Calu3 (cell line): ENCODE data around the gene RPH3AL. TPM values are rescaled to one million over a fixed set of nuclear protein-coding genes. Genes with fewer than 3 reads are reported as not detected.
A peak's percentile ranks its signal among the peaks of the same experiment; 100 is the strongest.

Experiments
- BruUV-seq: library from RNA; stranded (reverse); fragments of 400-500 nt; replicated peaks from 2 replicates; lab custom pipeline; 2021; lab: Mats Ljungman, UMichigan
- CTCF ChIA-PET: fragments of 300-600 bp; sonication (Branson Sonifier 250); formaldehyde crosslinking; loops from one replicate; lab custom pipeline; 2022; ENCODE audit warnings: antibody characterized with exemption; lab: Charles Lee
- DNase-seq: peaks from one replicate; pipeline ENCODE4 v3.0.0; 2022
- H3K27ac Mint-ChIP-seq: one replicate; pipeline ENCODE4 v1.8.0; 2022; ENCODE audit warnings: mixed read lengths; ENCODE audit not compliant: unreplicated experiment
- H3K27me3 Mint-ChIP-seq: one replicate; pipeline ENCODE4 v1.8.0; 2022; ENCODE audit warnings: mixed read lengths; ENCODE audit not compliant: unreplicated experiment
- H3K36me3 Mint-ChIP-seq: one replicate; pipeline ENCODE4 v1.8.0; 2022; ENCODE audit warnings: mild to moderate bottlenecking, moderate library complexity, mixed read lengths; ENCODE audit not compliant: insufficient read depth, unreplicated experiment
- H3K4me1 Mint-ChIP-seq: one replicate; pipeline ENCODE4 v1.8.0; 2022; ENCODE audit warnings: mild to moderate bottlenecking, low read depth, mixed read lengths; ENCODE audit not compliant: unreplicated experiment
- H3K4me3 Mint-ChIP-seq: one replicate; pipeline ENCODE4 v1.8.0; 2022; ENCODE audit warnings: mild to moderate bottlenecking, low read depth, moderate library complexity, mixed read lengths; ENCODE audit not compliant: unreplicated experiment
- H3K9me3 Mint-ChIP-seq: one replicate; pipeline ENCODE4 v1.8.0; 2022; ENCODE audit warnings: low read depth, mixed read lengths; ENCODE audit not compliant: unreplicated experiment
- CTCF ChIP-seq: fragments of 200-600 bp; IDR thresholded peaks from one replicate; pipeline ENCODE4 v1.8.0; 2022; ENCODE audit warnings: antibody characterized with exemption; ENCODE audit not compliant: unreplicated experiment
- intact Hi-C: fragments of 100-400 bp; cut with micrococcal nuclease; formaldehyde crosslinking; loops from one replicate; pipeline ENCODE4 v1.10.0; 2022; ENCODE audit not compliant: unreplicated experiment
- total RNA-seq: library from RNA; stranded (reverse); gene quantifications from 2 replicates; pipeline ENCODE4 v1.2.3, GENCODE V29; 2022

Gene RPH3AL
- total RNA-seq, 1 experiment from 2014 or later = 14.1 TPM

GRCh38 chr17:310111-311010 lies 42.2 kb downstream of the RPH3AL start:
- no peaks in the 10 kb centered on the region for H3K27me3 Mint-ChIP-seq
- intact Hi-C loops = no loop called here
- no peak for TF ChIP-seq CTCF
- no peak overlapping the region for H3K27ac Mint-ChIP-seq
- DNase-seq = no peak
- H3K4me1 Mint-ChIP-seq = no peaks in the 10 kb centered on the region
- peaks cover 2% of the 10 kb centered on the region for H3K36me3 Mint-ChIP-seq
- CTCF ChIA-PET = interaction anchor here (1.0 kb wide), 1 partner anchor 61 kb away, joined by 3 read pairs; no protein-coding TSS in a partner anchor
- peaks cover 3% of the 10 kb centered on the region for H3K9me3 Mint-ChIP-seq
- no TSS peak for BruUV-seq
- no peak overlapping the region for H3K4me3 Mint-ChIP-seq

DNA sequence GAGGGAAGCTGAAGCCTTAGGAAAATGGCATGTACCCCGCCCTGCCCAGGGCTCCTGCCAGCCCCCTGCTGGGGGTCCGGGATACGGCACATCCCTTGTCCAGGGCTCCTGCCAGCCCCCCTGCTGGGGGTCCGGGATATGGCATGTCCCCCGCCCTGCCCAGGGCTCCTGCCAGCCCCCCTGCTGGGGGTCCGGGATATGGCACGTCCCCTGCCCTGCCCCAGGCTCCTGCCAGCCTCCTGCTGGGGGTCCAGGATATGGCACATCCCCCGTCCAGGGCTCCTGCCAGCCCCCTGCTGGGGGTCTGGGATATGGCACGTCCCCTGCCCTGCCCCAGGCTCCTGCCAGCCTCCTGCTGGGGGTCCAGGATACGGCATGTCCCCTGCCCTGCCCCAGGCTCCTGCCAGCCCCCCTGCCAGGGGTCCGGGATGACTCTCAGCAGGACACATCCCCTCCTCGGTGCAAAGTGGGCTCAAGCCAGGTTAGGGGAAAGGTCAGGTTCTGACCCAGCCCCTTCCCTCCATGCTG lies 43.2 kb downstream of the RPH3AL start:
- Mint-ChIP-seq H3K27me3 (no peaks in the 10 kb centered on the region), H3K4me1 (no peaks in the 10 kb centered on the region), H3K4me3 (no peak overlapping the region), H3K36me3 (no peaks in the 10 kb centered on the region), H3K27ac (no peak overlapping the region), H3K9me3 (no peaks in the 10 kb centered on the region)
- DNase-seq = peak; percentile 29
- peak; percentile 66 for TF ChIP-seq CTCF
- intact Hi-C loops = no loop called here
- CTCF ChIA-PET = interaction anchor here (0.7 kb wide), 1 partner anchor 78 kb away, joined by 4 read pairs; no protein-coding TSS in a partner anchor
- no TSS peak for BruUV-seq

DNA sequence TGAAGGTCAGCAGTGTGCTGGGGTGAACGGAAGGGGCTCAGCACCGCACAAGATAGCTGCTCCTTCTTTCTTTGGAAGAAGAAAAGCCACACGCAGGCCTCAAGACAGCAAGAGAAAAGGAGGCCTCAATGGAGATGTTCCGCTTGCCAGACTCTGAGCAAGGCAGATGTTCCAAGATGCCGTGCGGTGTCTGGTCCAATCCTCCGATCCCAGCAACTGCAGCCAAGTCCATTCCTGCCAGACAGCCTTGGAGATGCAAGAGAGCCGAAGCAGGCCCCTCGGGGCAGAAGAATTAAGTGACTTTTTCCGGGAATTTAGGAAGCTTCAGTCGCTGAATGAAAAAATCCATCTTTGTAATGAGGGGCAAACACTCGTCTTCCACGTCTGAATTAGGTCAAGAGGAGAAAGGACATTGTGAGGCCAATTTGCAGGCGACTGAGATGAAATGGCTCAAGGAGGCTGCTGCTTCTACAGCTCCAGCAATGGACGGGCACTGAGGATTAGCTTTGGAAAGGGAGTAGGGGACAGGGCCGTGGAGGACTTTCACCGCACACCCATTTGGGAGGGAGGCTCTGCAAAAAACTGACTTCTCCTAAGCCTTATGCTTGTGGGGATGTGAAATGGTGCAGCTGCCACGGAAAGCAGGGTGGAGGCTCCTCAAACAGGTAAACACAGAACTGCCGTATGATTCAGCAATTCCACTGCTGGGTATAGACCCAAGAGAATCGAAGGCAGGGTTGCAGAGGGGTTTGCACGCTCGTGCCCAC lies 44.7 kb downstream of the RPH3AL start:
- H3K36me3 Mint-ChIP-seq = no peaks in the 10 kb centered on the region
- intact Hi-C loops = no loop called here
- no peak for TF ChIP-seq CTCF
- no peaks in the 10 kb centered on the region for H3K27me3 Mint-ChIP-seq
- H3K9me3 Mint-ChIP-seq = no peaks in the 10 kb centered on the region
- no peak overlapping the region for H3K27ac Mint-ChIP-seq
- CTCF ChIA-PET = no interaction called here
- DNase-seq = no peak
- no peaks in the 10 kb centered on the region for H3K4me1 Mint-ChIP-seq
- H3K4me3 Mint-ChIP-seq = no peak overlapping the region
- BruUV-seq = no TSS peak

DNA sequence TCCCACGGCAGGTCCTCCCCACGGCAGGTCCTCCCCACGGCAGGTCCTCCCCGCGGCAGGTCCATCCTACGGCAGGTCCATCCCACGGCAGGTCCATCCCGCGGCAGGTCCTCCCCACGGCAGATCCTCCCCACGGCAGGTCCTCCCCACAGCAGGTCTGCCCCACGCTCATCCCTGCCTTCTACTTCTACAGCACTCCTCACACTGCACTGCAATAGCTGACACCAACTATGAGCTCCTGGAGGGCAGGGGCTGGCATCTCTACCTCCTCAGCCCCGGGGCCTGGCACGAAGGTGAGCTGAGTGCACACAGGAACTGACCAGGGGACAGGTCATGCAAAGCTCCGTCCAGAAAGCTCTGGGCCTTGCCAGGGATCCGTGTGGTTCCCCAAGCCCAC lies 45.3 kb downstream of the RPH3AL start:
- Mint-ChIP-seq H3K27me3 (no peaks in the 10 kb centered on the region), H3K27ac (no peak overlapping the region), H3K36me3 (no peaks in the 10 kb centered on the region), H3K4me3 (no peak overlapping the region), H3K4me1 (no peaks in the 10 kb centered on the region), H3K9me3 (no peaks in the 10 kb centered on the region)
- no peak for TF ChIP-seq CTCF
- no TSS peak for BruUV-seq
- CTCF ChIA-PET = no interaction called here
- no peak for DNase-seq
- intact Hi-C loops = no loop called here
